22Rv1 (cell line): ENCODE data around the gene PATE1.

Source experiments
- H3K27ac ChIP-seq: fragments of 450-650 bp; 2 replicates; pipeline ENCODE4 v1.5.1; 2017
- CTCF ChIP-seq: fragments of 450-650 bp; IDR thresholded peaks from 2 replicates; pipeline ENCODE4 v1.5.1; 2017; ENCODE audit warnings: mild to moderate bottlenecking
- ZFX ChIP-seq: fragments of 450-650 bp; IDR thresholded peaks from 2 replicates; pipeline ENCODE4 v1.6.1; 2017; ENCODE audit warnings: antibody characterized with exemption, borderline replicate concordance

PATE1 gene

GRCh38 chr11:125768336-125769046 is 22.4 kb downstream of the PATE1 start:
- H3K27ac ChIP-seq = no peak overlapping the region
- TF ChIP-seq ZFX (no peak), CTCF (no peak)

GRCh38 chr11:125770583-125770982 is 24.5 kb downstream of the PATE1 start:
- no peak for TF ChIP-seq CTCF
- no peak for TF ChIP-seq ZFX
- H3K27ac ChIP-seq = no peak overlapping the region

GRCh38 chr11:125772834-125773505 is 26.9 kb downstream of the PATE1 start:
- H3K27ac ChIP-seq = no peak overlapping the region

GRCh38 chr11:125773516-125773915 is 27.4 kb downstream of the PATE1 start:
- H3K27ac ChIP-seq = no peak overlapping the region
- TF ChIP-seq CTCF (no peak), ZFX (no peak)

More at GRCh38 chr11:125772834-125773505, 26.9 kb downstream of the PATE1 start:
- TF ChIP-seq CTCF = no peak
- TF ChIP-seq ZFX = no peak

- TF ChIP-seq CTCF = no peak
- TF ChIP-seq ZFX = no peak
- no peak overlapping the region for H3K27ac ChIP-seq
These were observed 31.2 kb downstream of the PATE1 start for GRCh38 chr11:125777309-125777708.

GRCh38 chr11:125778728-125779127 is 32.6 kb downstream of the PATE1 start, which contains the start of gene PATE2:
PATE2 (minus strand) TSS chr11:125778828; CDS start chr11:125778773, 55 bp downstream.
- H3K27ac ChIP-seq = no peak within 1 kb of the TSS
- no peak for TF ChIP-seq ZFX
- no peak for TF ChIP-seq CTCF

GRCh38 chr11:125784678-125785077 is 38.6 kb downstream of the PATE1 start:
- no peak overlapping the region for H3K27ac ChIP-seq
- TF ChIP-seq CTCF (no peak), ZFX (no peak)
